Measurements from ENCODE around the gene NPFFR1.
A peak's percentile ranks its signal among the peaks of the same experiment; 100 is the strongest.
"Not testable (repeated sequence)": the region's sequence is repeated elsewhere in the genome, so short reads cannot be mapped to it uniquely, and the experiment has no call there.

Gene NPFFR1

DNA sequence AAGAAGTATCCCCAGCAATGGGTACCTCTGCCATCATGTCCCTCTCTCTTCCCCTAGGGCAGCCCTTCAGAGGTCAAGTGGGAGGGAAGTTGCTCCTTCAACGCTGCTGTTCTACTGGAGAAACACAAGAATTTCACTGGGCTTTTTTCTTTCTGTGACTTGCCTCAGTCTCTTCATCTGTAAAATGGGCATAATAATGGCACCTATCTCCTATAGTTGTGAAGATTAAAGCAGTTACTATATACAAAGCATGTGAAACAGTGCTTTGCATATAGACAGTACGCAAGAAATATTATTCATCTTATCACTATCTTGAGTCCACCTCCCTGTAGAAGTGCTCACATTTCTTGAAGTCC, 1.6 kb upstream of the NPFFR1 start:
- DNase-seq (ENCODE audit: low spot score) = no peak

DNA sequence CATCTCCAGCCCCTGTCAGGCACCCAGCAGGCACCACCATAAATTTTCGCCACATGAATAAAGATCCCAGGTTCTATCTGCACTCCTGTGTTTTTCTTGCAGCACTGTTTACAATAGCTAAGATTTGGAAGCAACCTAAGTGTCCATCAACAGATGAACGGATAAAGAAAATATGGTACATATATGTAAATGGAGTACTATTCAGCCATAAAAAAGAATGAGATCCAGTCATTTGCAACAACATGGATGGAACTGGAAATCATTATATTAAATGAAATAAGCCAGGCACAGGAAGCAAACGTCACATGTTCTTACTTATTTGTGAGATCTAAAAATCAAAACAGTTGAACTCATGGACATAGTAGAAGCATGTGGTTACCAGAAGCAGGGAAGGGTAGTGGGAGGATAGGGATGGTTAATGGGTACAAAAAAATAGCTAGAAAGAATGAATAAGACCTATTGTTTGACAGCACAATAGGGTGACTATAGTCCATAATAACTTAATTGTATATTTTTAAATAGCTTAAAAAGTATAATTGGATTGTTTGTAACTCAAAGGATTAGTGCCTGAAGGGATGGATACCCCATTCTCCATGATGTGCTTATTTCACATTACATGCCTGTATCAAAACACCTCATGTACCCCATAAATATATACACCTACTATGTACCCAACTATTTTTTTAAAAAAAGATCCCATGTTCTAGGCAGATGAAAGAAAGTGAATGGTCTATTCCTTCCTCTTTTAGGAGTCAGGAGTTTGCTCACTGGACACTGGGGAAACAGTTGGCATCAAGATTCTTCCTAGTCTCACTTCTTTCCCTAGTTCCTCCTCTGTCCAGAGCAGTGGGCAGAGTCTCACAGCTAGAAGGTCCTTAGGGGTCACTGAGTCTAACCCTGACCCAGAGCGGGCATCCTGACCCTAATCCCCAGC, 1.0 kb upstream of the NPFFR1 start:
- DNase-seq (ENCODE audit: low spot score) = no peak

DNA sequence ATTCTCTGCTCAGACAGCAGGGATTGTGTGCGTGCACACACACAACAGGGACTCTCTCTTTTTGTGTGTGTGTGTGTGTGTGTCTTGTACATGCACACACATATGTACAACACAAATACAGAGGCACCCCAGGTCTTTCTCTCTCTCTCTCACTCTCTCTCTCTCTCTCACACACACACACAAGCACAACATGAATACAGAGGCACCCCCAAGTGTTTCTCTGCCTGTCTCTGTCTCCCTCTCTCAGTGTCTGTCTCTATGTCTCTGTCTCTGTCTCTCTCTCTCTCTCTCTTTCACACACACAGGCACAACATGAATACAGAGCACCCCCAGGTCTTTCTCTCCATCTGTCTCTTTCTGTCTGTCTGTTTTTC, 746 bp downstream of the NPFFR1 start:
- DNase-seq (ENCODE audit: low spot score) = no peak

DNA sequence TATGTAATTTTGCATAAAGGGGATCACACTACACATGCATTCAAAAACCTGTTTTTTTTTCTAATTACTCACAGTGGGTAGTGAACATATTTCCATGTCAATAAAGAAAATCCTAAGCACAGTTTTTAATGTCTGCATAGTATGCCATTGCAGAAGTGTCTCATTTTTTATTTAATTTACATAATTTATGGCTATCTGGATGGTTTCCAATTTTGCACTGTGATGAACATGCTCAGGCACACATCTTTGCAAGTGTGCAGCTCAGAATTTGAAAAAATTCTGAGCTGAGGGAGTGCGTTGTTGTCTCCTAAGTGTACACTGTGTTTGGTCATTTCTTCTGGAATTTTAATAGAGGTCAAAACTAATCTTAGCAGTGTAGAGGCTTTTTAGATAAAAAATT, 2.2 kb downstream of the NPFFR1 start:
- DNase-seq (ENCODE audit: low spot score) = no peak

DNA sequence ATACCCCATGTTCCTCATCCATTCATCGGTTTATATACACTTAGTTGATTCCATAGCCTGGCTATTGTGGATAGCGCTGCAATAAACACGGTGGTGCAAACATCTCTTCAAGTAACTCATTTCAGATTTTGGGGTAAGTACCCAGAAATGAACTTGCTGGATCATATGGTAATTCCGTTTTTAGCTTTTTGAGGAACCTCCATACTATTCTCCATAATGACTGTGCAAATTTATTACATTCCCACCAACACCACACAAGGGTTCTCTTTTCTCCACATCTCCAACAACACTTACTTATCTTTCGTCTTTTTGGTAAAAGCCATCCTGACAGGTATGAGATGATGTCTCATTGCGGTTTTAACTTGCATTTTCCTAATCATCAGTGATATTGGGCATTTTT, 3.7 kb downstream of the NPFFR1 start:
- no peak for DNase-seq (ENCODE audit: low spot score)

DNA sequence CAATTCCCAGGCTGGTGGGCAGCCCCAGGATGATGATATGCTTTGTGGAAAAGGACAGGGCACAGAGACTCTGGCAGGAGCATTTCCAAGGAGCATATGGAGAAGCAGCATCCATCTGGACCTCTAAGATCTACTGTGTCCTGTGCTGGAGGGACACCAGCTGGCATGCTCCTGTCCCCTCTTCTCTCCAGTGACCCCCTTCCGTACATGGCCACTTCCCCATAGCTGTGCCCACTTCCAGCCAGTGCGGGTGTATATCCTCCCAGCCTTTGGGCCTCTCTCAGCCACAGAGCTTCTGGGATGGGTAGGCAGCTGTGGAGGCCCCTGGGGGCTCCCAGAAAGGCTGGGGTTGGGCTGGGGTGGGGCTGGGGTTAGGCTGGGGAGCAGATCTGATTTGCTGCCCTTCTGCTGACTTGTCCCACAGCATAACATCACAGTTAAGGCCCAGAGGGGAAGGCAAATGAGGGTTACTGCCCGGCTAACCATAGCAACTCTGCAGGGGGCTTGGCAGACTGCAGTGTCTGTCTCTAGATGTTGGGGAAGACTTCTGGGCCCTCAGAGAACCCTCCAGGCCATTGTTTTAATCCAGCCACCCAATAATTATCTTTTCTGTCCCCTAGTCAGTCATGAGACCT, 6.3 kb downstream of the NPFFR1 start:
- DNase-seq (ENCODE audit: low spot score) = no peak

DNA sequence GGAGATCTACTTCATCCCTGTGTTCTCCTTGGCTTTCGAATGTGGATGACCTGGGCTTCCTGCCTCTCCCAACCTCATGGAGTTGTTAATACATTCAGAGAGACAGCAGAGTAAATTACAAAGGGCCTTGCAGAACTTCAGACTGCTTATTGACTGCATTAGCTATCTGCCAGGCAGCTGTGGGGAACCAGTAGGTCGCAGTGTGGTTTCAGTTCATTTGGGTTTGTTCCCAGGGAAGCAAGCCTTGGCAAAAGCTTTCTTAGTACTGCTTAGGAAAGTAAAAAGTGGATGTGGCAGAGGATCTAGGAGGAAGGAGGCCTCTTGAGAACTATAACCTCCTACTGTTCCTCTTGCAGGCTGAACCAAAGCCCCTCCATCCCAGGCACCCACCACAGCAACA, 9.2 kb downstream of the NPFFR1 start:
- peak; percentile 73 for DNase-seq (ENCODE audit: low spot score)

DNA sequence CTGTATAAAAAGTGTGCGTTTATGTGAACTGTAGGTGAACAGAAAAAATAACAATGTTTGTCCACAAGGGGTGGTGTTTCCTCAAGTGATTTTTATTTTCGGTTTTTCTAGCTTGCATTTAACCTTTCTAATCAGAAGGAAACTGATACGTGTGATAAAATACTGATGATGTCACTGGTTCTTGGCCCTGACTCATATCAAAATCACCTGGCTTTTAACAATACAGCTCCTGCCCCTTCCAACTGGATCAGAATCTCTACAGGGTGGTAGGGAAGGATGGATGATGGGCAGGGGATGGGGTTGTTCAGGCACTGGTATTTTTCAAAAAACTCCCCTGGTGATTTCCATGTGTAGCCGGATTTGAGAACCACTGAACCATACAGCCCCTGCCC, 10.9 kb downstream of the NPFFR1 start:
- DNase-seq (ENCODE audit: low spot score) = peak; percentile 16

DNA sequence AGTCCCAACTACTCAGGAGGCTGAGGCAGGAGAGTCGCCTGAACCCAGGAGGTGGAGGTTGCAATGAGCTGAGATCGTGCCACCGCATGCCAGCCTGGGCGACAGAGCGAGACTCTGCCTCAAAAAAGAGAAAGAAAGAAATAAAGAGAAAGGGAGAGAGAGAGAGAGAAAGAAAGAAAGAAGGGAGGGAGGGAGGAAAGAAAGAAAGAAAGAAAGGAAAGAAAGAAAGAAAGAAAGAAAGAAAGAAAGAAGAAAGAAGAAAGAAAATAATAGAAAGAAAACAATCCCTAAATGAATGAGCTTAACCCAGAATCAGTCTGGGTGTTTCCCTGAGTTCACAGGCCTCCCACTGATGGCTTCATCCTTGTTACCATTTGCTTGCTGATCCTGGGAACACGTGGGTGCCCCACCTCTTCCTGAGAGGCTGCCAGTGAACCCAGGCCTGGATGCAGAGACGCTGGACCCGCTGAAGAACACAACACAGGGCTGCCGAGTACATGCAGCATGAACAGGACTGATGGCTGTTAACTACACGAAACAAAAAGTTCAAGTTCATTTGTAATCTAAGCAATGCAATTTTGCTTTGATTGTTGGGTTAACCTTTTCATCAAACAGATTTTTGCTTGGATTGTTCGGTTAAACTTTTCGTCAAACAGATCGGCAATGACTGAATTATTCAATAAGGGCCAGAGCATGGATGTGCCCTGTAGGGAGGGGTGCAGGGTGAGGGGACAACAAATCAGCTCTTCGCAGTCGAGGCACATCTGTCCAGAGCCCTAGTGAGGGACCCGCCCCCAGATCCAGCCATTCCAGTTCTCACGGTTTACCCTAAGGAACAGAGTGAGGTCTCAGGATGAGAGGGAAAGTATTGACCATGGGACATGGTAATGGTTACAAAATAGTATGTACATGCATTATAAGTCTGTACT, 11.5 kb downstream of the NPFFR1 start:
- DNase-seq (ENCODE audit: low spot score) = no peak

DNA sequence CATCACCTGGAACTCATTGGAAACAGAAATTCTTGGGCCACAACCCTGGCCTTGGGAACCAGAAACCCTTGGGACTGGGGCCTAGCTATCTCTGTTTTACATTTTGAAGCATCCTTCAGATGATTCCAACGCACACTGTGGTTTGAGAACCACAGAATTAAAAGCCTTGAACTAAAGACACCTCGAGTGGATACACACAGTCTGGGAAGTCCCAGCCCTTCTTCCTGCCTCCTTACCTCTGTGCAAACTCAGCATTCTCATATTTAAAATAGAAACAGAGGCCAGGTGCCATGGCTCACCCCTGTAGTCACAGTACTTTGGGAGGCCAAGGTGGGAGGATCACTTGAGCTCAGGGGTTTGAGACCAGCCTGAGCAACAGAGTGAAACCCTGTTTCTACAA, 12.9 kb downstream of the NPFFR1 start:
- no peak for DNase-seq (ENCODE audit: low spot score)

DNA sequence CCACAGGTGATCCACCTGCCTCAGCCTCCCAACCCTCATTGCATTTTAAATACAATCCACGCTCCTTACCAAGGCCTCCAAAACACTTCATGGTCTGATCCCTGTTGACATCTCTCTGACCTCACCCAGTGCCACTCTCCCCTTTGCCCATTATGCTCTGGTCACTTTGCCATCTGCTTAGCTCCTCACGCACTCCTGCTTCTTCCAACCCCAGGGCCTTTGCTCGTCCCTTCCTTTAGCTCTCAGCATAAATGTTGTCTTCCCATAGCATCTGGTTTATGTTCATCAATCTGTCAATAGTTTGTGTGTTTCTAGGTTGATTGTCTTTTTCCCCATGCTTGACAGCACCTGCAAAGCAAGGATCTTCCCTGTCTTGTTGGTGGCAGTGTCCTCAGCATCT, 14.1 kb downstream of the NPFFR1 start:
- no peak for DNase-seq (ENCODE audit: low spot score)

DNA sequence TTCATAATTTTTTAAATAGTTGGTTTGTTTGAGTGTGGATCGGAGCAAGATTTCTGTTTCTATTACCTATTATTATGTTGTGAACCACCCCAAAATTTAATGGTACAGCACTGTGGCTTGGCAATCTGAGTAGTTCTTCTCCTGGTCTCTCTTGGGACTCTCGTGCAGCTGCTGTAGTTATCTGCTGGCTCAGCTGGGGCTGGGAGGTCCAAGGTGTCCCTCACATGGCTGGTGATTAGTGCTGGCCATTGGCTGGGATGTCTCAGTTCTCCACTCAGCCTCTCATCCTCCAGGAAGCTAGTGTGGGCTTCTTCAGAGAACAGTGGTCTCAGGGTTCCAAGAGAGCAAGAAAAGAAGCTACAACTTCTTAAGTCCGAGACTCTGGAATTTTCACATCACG, 15.4 kb downstream of the NPFFR1 start:
- DNase-seq (ENCODE audit: low spot score) = no peak

DNA sequence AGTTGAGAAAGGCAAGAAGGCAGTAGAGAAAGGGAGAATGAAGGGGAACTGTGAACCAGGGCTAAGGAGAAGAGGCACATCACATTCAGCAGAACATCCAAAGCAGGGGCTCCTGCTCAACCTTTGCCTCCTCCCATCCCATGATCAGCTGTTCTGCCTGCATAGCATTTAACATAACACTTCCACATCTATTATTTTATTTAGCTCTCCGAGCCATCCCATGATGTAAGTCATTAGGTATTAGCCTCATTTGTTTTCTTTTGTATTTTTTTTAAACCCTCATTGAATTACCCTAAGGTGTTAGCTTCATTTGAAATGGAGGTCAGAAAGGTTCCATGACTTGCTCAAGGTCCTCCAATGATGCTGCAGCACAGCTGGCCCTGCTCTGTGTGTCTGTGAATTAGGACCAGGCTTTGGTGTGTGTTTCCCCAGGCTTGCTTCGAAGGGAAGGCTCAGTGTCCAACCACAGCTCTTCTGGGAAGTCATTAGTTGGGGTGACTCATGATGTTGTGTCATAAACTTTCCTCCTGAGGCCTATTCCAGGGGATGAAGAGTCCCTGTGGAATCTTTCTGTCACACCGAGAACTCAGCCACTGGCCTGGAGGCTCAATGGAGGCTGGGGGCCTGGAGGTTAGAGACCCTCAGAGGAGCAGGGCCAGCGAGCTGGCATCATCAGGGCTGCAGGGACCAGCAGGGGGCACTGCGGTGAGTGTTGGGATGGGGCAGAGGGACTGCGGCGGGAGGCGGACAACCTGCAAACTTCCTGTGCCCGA, 16.5 kb downstream of the NPFFR1 start:
- DNase-seq (ENCODE audit: low spot score) = no peak

DNA sequence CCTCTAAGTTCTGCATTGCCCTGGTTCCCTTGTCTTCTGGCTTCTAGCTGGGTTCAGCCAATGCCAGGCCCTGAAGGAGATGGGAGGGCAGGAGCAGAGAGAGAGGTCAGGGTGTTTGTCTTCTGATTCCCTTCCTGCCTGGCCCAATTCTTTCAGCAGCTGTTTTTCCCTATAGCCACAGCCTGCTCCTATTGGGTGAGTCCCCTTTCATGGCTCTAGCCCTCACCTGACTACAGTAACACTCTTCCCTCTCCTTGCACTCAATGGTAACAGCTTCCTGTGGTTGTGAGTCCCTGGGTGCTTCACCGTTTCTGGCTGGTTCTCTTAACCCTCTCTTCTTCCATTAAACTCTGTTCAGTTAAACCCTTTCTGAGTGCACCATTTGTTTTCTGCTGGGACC, 17.1 kb downstream of the NPFFR1 start:
- DNase-seq (ENCODE audit: low spot score) = no peak

DNA sequence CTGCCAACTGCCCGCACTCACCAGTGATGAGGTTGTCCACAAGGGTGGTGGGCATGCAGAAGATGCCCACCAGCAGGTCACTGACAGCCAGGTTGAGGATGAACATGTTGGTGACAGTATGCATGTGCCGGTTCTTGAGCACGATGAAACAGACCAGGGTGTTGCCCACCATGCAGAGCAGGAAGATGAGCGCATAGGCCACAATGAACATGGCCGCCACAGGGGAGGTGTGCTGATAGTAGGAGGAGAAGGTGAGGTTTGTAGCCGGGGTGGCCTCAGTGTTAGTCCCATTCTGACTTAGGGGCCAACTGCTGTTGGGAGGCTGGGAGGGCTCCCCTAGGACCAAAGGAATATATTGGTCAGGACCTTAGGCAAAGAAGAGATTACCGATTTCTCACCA, 17.7 kb downstream of the NPFFR1 start:
- DNase-seq (ENCODE audit: low spot score) = no peak

DNA sequence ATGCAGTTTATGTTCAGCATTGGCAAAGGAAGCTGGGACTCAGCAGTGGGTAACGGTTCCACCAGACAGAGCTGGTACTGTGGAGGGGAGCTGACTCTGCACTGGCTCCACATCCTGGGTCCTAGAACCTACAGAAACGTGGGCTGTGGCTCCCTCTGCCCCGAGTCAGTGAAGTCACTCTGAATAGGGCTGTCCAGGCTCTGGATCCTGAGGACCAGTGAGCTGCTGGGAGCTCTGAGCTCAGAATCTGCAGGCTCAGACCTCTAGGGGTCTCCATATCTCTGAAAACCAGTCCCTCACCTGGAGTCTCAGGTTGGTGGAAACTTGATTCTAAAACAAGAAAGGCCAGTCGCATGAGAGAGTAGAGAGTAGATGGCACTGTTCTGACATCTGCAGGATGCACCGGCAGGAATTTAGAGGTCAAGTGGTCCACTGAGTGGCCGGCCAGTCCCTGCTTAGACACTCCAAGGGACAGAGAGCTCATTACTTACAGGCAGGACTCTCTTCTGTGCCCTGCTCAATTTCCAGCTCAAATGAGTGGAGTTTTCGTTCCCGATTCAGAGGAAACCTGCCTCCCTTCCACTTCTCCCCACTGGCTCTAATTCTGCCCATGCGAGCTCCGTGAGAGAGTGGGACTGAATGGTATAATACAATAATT, 18.6 kb downstream of the NPFFR1 start:
- DNase-seq (ENCODE audit: low spot score) = peak; percentile 48

DNA sequence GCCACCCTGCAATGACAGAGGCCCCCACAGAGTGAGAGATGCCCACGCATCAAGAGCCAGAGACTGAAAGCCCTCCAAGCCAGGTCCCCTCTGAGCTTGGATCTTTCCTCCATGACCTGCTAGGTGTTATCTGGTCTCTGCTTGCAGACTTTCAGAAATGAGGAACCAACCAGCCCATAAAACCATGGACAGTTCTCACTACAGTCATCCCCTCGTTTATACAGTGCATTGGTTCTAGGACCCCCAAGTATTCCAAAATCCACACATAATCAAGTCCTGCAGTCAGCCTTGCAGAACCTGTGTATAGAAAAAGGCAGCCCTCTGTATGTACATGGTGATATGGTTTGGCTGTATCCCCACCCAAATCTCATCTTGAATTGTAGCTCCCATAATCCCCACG, 23.1 kb downstream of the NPFFR1 start:
- DNase-seq (ENCODE audit: low spot score) = no peak

DNA sequence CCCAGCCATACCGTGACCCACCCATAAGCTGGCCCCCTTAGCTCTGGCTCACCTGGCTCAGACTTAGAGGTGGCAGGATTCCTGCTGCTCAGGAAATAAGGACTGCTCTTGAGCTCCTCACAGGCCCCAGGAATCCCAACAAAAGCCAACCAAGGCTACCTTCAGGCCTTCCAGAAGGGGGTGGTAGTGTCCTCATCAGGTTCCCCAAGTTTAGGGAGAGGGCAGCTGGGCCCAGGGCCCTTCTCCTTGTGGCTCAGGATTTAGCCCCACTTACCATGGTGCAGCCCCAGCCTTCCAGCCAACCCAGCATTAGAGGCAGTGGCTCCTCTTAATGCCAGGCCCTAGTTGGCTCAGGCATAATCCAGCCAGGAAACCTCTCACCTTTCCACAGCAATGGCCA, 23.5 kb downstream of the NPFFR1 start:
- no peak for DNase-seq (ENCODE audit: low spot score)

DNA sequence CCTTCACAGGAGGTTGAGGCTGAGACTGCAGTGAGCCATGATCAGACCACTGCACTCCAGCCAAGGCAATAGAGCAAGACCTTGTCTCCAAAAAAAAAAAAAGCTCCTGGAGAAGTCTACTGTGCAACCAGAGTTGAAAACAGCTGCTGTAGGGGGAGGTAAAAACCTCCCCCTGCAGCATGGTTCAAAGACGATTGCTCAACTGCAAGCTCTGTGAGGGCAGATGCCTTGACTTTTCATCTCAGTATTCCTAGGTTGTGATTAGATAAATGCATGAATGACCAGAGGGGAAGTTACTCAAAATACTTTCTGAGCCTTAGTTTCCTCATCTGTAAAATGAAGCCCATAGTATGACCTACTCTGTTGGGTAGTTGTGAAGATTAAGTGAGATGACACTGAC, 25.6 kb downstream of the NPFFR1 start:
- no peak for DNase-seq (ENCODE audit: low spot score)

DNA sequence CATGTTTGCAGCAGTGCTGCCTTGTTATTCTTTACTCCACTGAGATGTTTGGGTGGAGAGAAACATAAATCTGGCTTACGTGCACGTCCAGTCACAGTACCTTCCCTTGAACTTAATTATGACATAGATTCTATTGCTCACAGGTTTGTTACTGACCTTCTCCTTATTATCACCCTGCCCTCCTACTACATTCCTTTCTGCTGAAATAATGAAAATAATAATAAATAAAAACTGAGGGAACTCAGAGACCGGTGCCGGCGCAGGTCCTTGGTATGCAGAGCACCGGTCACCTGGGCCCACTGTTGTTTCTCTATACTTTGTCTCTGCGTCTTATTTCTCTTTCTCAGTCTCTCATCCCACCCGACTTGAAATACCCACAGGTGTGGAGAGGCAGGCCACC, 26.0 kb downstream of the NPFFR1 start:
- not testable (repeated sequence) for DNase-seq (ENCODE audit: low spot score)

DNA sequence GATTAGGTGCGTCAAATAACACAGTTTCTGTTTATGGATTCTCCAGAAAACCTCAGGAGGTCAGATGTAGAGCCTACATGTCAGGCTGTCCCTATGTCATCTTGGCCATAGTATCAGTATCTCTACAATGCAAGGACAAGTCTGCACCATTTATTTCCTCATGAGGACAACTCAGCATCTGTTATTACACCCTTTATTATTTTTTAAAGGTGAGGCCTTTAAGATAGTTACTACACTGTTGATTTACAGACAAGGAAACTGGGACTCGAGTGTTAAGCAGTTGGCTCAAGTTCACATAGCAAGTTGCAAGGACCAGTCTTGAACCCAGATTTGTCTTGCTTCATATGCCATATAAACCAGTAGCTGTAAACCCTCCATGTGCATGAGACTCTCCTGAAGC, 27.3 kb downstream of the NPFFR1 start:
- DNase-seq (ENCODE audit: low spot score) = no peak
